ENCODE data around the gene ATG7.
"Not testable (repeated sequence)": the region's sequence is repeated elsewhere in the genome, so short reads cannot be mapped to it uniquely, and the experiment has no call there.

Gene ATG7

DNA sequence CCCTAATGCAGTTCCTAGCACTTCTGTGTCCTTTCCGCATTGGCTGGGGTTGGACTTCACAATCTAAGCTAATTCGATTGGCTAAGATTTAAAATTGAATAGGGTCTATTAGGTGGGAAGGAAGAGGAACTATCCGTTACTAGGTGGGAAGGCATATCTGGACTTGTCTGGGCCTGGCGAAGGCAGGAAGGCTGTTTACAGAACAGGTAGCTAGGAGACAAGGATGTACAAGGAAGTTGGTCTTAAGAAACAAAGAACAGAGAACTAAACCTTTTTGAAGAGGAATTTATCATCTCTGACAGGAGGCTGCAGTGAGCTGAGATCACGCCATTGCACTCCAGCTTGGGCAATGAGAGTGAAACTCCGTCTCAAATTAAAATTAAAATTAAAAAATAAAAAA lies 17.3 kb upstream of the ATG7 start:
- DNase-seq (ENCODE audit: low read depth in 2 of 2): no peak

DNA sequence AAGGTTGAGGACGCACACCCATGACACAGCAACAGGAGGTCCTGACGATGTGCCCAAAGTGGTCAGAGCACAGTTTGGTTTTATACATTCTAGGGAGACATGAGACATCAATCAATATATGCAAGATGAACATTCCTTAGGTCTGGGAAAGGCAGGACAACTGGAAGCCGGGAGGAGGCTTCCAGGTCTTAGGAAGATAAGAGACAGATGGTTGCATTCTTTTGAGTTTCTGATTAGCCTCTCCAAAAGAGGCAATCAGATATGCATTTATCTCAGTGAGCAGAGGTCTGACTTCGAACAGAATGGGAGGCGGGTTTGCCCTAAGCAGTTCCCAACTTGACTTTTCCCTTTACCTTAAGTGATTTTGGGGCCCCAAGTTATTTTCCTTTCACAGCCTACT lies 16.7 kb upstream of the ATG7 start:
- DNase-seq (ENCODE audit: low read depth in 2 of 2): not testable (repeated sequence)

- DNase-seq (ENCODE audit: low read depth in 2 of 2): no peak
Measured at GRCh38 chr3:11258958-11259357, 13.2 kb upstream of the ATG7 start.

GRCh38 chr3:11260460-11260859 lies 11.7 kb upstream of the ATG7 start:
- no peak for DNase-seq (ENCODE audit: low read depth in 2 of 2)

DNA sequence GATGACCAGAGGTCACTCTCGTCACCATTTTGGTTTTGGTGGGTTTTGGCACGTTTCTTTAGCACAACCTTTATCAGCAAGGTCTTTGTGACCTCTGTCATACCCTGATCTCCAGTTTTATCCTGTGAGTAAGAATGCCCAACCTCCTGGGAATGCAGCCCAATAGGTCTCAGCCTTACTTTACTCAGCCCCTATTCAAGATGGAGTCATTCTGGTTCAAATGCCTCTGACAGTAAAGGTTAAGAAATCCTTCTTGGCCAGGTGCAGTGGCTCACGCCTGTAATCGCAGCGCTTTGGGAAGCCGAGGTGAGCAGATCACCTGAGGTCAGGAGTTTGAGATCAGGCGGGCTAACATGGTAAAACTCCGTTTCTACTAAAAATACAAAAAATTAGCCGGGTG lies 3.2 kb upstream of the ATG7 start:
- DNase-seq (ENCODE audit: low read depth in 2 of 2): no peak

DNA sequence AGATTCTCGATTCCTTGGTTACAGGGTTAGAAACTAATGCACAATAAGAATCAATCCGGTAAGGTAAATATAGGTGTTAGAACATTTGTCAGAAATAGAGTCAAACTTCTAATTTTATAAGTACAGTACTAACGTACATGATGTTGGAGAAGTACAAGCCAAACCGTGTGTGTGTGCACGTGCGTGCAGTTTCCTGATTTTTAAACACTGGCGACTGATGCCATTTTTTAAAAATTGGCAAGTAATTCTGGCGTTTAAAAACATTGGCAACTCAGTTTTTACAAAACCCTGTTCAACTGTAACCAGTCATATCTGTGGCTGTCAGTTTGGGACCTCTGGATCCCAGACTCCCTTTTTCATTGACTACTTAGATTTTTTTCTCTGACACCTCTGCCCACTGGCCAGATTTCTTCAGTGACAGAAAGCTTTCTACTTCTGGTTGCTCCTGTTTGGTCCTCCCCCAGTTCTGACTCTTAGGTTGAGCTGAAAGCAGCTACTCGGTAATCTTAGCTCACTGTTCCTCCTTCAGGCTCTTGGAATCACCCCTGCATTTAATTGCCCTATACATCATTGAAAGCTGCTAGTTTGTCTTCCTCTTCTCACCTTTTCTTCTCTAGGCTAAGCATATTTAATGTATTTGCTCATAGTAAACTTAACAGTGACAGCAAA lies 843 bp downstream of the ATG7 start:
- no peak for DNase-seq (ENCODE audit: low read depth in 2 of 2)

DNA sequence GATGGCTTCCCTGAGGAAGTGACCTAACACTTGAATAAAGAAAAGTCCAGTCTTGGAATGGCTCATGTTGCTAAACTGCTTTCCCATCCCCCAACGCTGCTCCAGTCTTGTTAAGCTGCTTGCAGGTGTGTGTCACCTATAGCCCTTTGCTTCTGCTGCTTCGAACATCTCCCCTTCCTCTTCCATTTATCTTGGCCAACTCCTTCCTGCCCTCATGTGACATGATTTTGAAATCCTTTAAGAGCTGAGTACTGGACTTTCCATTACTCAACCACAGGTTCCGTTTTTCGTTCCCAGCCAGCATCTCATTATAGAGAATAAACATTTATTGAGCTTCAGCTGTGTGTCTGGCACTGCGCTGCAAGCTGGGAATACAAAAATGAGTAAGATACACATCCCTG lies 1.7 kb downstream of the ATG7 start:
- DNase-seq (ENCODE audit: low read depth in 2 of 2): no peak

DNA sequence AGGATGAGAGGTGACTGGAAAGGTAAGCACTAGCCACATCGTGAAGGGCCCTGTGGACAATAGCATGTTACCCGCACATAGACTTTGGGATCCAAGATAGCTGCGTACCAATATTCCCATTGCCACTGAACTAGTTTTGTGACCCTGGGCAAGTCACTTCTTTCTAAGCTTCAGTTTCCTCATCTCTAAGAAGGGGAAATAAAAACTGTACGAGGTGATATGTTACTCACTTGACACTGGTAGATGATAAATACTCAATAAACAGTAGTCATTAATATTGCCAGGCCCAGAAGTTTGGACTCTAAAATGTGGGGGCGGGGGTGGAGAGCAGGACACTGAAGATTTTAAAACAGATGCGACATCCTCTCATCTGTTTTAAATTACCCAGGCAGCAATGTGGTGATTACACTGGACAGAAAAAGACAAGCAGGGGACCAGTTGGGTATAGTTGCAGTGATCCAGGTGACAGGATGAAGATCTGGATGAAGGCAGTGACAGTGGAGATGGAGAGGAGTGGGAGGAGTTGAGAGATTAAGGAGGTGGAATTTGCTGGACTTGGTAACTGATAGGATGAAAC lies 2.5 kb downstream of the ATG7 start:
- no peak for DNase-seq (ENCODE audit: low read depth in 2 of 2)

DNA sequence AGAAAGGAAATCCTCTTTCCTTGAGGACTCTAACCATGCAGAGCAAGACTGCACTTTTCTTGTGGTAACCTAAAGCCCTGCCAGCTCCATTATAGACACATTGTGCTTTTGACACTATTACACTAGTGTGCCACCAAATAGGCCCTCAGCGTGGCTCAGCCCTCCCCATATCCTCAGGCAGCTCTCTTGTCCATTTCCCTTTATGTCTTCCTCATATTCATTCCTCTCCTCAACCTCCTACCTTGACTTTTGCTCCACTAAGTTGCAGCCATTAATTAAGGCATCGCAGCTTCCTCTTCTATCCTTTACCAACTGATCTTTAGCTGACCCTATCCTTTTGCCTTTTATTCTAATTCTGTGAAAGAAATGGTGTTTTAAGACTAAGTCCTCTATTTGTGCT lies 3.7 kb downstream of the ATG7 start:
- DNase-seq (ENCODE audit: low read depth in 2 of 2): no peak

GRCh38 chr3:11276901-11277300 lies 4.7 kb downstream of the ATG7 start:
- DNase-seq (ENCODE audit: low read depth in 2 of 2): no peak

- no peak for DNase-seq (ENCODE audit: low read depth in 2 of 2)
Measured at GRCh38 chr3:11282250-11283138, 10.3 kb downstream of the ATG7 start.

DNA sequence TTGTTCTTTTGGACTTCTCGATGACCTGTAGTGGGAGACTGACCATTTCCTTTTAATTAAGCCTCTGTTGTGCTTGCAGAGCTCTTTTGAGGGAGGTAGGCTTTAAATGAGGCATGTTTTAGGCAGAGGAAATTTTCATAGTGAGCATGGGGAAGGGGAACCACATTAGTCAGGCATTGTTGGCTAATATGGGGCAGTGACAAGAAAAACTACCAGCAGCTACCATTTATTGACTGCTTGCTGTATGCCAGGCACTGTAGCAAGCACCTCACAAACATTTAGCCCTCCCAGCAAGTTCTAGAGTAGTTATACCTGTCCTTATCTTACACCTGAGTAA lies 10.9 kb downstream of the ATG7 start:
- no peak for DNase-seq (ENCODE audit: low read depth in 2 of 2)

GRCh38 chr3:11284011-11284410 lies 11.8 kb downstream of the ATG7 start:
- no peak for DNase-seq (ENCODE audit: low read depth in 2 of 2)

GRCh38 chr3:11285471-11285870 lies 13.3 kb downstream of the ATG7 start:
- no peak for DNase-seq (ENCODE audit: low read depth in 2 of 2)

DNA sequence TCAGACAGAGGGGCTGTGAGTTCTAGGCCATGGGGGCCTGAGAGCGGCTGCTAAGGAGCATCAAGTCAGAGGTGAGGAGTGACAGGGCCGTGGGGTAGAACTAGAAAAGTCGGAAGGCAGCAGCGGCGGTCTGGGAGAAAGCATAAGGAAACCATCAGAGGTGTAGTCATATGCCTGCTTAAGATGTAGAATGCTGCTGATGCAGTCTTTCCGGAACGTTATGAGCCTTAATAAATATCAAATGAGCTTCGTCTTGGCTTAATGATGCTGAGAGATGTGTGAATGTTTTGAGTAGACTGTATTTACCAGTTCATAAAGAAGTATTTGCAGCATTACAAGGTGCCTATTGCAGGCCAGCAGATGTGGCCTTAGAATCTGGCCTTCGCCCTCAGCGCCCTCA lies 15.2 kb downstream of the ATG7 start:
- DNase-seq (ENCODE audit: low read depth in 2 of 2): no peak

DNA sequence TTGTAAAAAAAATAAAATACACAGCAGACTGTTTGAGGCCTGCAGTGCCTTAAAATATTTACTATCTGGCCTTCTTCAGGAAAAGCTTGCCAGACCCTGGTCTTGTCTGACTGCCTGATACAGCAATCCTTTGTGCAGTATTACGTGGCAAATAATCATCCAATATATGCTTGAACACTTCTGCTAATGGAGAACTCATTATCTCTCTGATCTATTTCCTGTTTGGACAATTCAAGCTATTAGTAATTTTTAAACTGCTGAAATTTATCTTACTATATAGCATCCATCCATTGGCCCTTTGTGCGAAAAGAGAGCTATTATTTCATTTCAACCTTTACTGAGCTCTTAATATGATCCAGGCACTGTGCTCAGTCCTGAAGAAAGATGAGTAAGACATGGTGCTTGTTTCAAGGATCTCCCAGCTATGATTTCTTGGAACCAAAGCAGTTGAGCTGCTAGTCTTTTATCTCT lies 15.9 kb downstream of the ATG7 start:
- no peak for DNase-seq (ENCODE audit: low read depth in 2 of 2)

DNA sequence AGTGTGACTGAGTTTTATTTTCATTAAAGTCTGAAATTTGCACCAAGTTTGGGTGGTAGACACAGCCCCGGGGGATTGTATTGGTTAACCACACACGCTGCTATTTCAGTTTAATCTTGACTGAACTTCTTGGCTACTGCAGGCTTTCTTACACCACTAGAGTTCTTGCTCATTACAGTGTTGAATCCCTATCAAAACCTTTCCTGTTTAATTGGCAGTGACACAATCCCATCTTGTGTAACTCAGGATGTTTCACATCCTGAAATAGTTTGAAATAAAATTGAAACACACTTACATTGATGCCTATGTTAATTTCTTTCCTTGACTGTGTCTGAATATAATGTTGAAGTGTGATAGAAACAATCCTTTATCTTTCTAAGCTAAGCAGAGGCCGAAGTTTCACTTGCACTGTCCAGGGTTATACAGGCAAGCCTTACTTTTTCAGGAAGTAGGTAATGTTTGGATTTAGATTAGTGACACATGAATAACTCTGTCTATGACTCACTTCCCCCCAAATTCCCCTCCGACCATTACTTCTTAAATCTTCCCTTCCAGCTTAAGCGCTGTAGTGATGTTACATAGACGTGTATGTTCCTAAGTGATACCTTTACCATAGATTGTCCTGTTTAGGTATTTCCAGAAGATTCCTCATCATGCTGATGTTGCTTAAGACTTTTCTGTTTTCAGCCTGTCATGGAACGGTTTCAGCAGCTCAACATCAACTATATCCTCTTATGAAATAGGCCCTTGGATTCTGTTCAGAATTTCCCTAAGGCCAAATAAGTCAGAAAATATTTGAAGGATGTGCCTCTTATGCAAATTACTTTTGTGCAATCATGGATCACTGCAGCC lies 16.8 kb downstream of the ATG7 start:
- no peak for DNase-seq (ENCODE audit: low read depth in 2 of 2)

DNA sequence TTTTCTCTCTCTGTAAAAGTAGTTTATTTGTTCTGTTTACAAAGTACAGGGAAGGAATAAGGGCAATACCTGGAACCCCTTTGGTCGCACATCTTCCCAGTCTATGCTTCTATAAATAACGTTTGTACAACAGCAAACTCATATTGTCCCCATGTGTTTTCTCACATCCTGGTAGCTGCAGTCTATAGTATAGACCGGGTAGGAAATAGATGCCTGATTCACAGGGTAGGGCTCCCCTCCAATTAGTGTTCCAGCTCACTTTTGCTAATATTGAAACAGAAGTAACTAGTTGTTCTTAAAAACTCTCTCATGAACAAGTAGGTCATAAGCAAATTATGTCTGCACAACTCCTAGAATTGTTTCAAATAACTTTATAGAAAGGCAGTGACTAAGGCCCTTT lies 17.7 kb downstream of the ATG7 start:
- no peak for DNase-seq (ENCODE audit: low read depth in 2 of 2)

GRCh38 chr3:11290743-11291680 lies 18.8 kb downstream of the ATG7 start:
- DNase-seq (ENCODE audit: low read depth in 2 of 2): no peak

- DNase-seq (ENCODE audit: low read depth in 2 of 2): no peak
Measured at GRCh38 chr3:11291808-11292207, 19.6 kb downstream of the ATG7 start.

DNA sequence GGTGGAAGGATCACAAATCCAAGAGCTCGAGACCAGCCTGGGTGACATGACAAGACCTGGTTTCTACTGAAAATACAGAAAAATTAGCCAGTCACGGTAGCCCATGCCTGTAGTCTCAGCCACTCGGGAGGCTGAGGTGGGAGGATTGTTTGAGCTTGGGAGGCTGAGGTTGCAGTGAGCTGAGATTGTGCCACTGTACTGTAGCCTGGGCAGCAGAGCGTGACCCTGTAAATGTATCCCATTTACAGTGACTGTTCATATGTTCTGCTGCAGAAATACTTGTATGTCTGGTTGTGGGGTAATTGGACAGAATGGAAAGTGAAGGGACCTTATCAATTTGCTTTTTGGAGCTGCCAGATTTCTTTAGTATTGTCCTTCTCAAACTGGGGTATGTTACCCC lies 24.9 kb downstream of the ATG7 start:
- DNase-seq (ENCODE audit: low read depth in 2 of 2): no peak

Measured in stimulated activated CD4-positive, alpha-beta T cell treated with anti-CD3 and anti-CD28 coated beads, Interleukin-4, amount 100 ng/mL, for 48 hours (primary cell).